ENCODE results near the gene ABAT. TPM values are rescaled to one million over a fixed set of nuclear protein-coding genes. Genes with fewer than 3 reads are reported as not detected.

Gene ABAT
- total and polyA plus RNA-seq, 2 donors from 2014 or later, result 9.6 to 34.0 TPM

GRCh38 chr16:8645831-8646230 is 28.6 kb upstream of the ABAT start:
- no peak for FAIRE-seq
- peaks cover 13 to 49% (median 37%) of the 10 kb centered on the region in 3 donors for H3K36me3 ChIP-seq (ENCODE audit: control insufficient read depth in 2 of 3, insufficient read depth in 3 of 3, low read length in 3 of 3)

GRCh38 chr16:8646326-8647053 is 27.9 kb upstream of the ABAT start:
- TF ChIP-seq, protein P1, sequence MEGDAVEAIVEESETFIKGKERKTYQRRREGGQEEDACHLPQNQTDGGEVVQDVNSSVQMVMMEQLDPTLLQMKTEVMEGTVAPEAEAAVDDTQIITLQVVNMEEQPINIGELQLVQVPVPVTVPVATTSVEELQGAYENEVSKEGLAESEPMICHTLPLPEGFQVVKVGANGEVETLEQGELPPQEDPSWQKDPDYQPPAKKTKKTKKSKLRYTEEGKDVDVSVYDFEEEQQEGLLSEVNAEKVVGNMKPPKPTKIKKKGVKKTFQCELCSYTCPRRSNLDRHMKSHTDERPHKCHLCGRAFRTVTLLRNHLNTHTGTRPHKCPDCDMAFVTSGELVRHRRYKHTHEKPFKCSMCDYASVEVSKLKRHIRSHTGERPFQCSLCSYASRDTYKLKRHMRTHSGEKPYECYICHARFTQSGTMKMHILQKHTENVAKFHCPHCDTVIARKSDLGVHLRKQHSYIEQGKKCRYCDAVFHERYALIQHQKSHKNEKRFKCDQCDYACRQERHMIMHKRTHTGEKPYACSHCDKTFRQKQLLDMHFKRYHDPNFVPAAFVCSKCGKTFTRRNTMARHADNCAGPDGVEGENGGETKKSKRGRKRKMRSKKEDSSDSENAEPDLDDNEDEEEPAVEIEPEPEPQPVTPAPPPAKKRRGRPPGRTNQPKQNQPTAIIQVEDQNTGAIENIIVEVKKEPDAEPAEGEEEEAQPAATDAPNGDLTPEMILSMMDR (IDR thresholded peaks at IDR 0.05; ENCODE audit: borderline replicate concordance, extremely low read depth, insufficient read depth), result no peak
- H3K4me1 ChIP-seq (ENCODE audit: control insufficient read depth in 2 of 3, insufficient read depth in 2 of 3, low read depth in 1 of 3, low read length in 3 of 3), result peaks cover 0 to 3% (median 0%) of the 10 kb centered on the region in 3 donors
- no peak overlapping the region for H3K27ac ChIP-seq (ENCODE audit: low read depth in 2 of 2, low read length in 2 of 2)
- H3K4me3 ChIP-seq (ENCODE audit: low read length in 3 of 3), result no peak overlapping the region
- no peaks in the 10 kb centered on the region for H3K27me3 ChIP-seq (ENCODE audit: control insufficient read depth, insufficient read depth, low read length)
- H3K36me3 ChIP-seq (ENCODE audit: control insufficient read depth in 2 of 3, insufficient read depth in 3 of 3, low read length in 3 of 3), result peaks cover 11 to 46% (median 33%) of the 10 kb centered on the region in 3 donors
- no peak for FAIRE-seq
- intact Hi-C loops (cut with DNase I), result no loop called here
- no peak for DNase-seq
- no peak overlapping the region for H3K9ac ChIP-seq (ENCODE audit: low read length in 3 of 3)
- no peaks in the 10 kb centered on the region for H3K9me3 ChIP-seq (ENCODE audit: control insufficient read depth in 2 of 3, insufficient read depth in 1 of 3, low read length in 3 of 3)

More at GRCh38 chr16:8645831-8646230, 28.6 kb upstream of the ABAT start:
- TF ChIP-seq, protein P1 (IDR thresholded peaks at IDR 0.05; ENCODE audit: borderline replicate concordance, extremely low read depth, insufficient read depth), result no peak
- peaks cover 0 to 3% (median 0%) of the 10 kb centered on the region in 3 donors for H3K4me1 ChIP-seq (ENCODE audit: control insufficient read depth in 2 of 3, insufficient read depth in 2 of 3, low read depth in 1 of 3, low read length in 3 of 3)
- no peaks in the 10 kb centered on the region for H3K27me3 ChIP-seq (ENCODE audit: control insufficient read depth, insufficient read depth, low read length)
- no peak overlapping the region for H3K4me3 ChIP-seq (ENCODE audit: low read length in 3 of 3)
- no peaks in the 10 kb centered on the region for H3K9me3 ChIP-seq (ENCODE audit: control insufficient read depth in 2 of 3, insufficient read depth in 1 of 3, low read length in 3 of 3)
- intact Hi-C loops (cut with DNase I), result no loop called here
- H3K27ac ChIP-seq (ENCODE audit: low read depth in 2 of 2, low read length in 2 of 2), result no peak overlapping the region
- H3K9ac ChIP-seq (ENCODE audit: low read length in 3 of 3), result no peak overlapping the region
- DNase-seq, result no peak

GRCh38 chr16:8647721-8648318 is 26.6 kb upstream of the ABAT start:
- H3K27me3 ChIP-seq (ENCODE audit: control insufficient read depth, insufficient read depth, low read length), result no peaks in the 10 kb centered on the region
- TF ChIP-seq, protein P1 (IDR thresholded peaks at IDR 0.05; ENCODE audit: borderline replicate concordance, extremely low read depth, insufficient read depth), result no peak
- H3K4me1 ChIP-seq (ENCODE audit: control insufficient read depth in 2 of 3, insufficient read depth in 2 of 3, low read depth in 1 of 3, low read length in 3 of 3), result peaks cover 0 to 3% (median 0%) of the 10 kb centered on the region in 3 donors
- no peaks in the 10 kb centered on the region for H3K9me3 ChIP-seq (ENCODE audit: control insufficient read depth in 2 of 3, insufficient read depth in 1 of 3, low read length in 3 of 3)
- no peak overlapping the region for H3K9ac ChIP-seq (ENCODE audit: low read length in 3 of 3)
- H3K27ac ChIP-seq (ENCODE audit: low read depth in 2 of 2, low read length in 2 of 2), result no peak overlapping the region
- intact Hi-C loops (cut with DNase I), result no loop called here
- no peak overlapping the region for H3K4me3 ChIP-seq (ENCODE audit: low read length in 3 of 3)
- peaks cover 7 to 33% (median 23%) of the 10 kb centered on the region in 3 donors for H3K36me3 ChIP-seq (ENCODE audit: control insufficient read depth in 2 of 3, insufficient read depth in 3 of 3, low read length in 3 of 3)
- FAIRE-seq (no peak), DNase-seq (no peak)
